Gastroesophageal sphincter (tissue), 4 donors: ENCODE results near the gene WDR27. TPM values are rescaled to one million over a fixed set of nuclear protein-coding genes. Genes with fewer than 3 reads are reported as not detected.
"Not testable (repeated sequence)": the region's sequence is repeated elsewhere in the genome, so short reads cannot be mapped to it uniquely, and the experiment has no call there.

Experiments
- ATAC-seq: fragments of 150-250 bp; one replicate; pipeline ENCODE4 v1.9.1; 2016; ENCODE audit warnings: mild to moderate bottlenecking, moderate library complexity
- H3K27ac ChIP-seq, 4 donors: fragments of 200-600 bp; sonication (generic) in 3 of 4; 1 replicate in 3 of 4; 2 replicates in 1 of 4; pipeline ENCODE4 v1.5.1; 2016 to 2019
- H3K27me3 ChIP-seq: fragments of 200-600 bp; sonication (generic); one replicate; pipeline ENCODE4 v1.5.1; 2019
- H3K36me3 ChIP-seq, 2 donors: fragments of 200-600 bp; sonication (generic); one replicate each; pipeline ENCODE4 v1.5.1; 2019; ENCODE audit warnings: control low read depth in 1 of 2
- H3K4me1 ChIP-seq, 3 donors: fragments of 200-600 bp; sonication (generic); 1 replicate in 2 of 3; 2 replicates in 1 of 3; pipeline ENCODE4 v1.5.1; 2016 to 2019; ENCODE audit warnings: control low read depth in 2 of 3
- H3K4me3 ChIP-seq, 2 donors: fragments of 200-600 bp; sonication (generic); one replicate each; pipeline ENCODE4 v1.5.1; 2019; ENCODE audit warnings: mild to moderate bottlenecking in 1 of 2, moderate library complexity in 1 of 2
- H3K9me3 ChIP-seq, 3 donors: fragments of 200-600 bp; sonication (generic); one replicate each; pipeline ENCODE4 v1.5.1; 2017 to 2019; ENCODE audit warnings: control low read depth in 2 of 3
- EP300 ChIP-seq: sonication (generic); formaldehyde crosslinking; IDR thresholded peaks from one replicate; pipeline ENCODE4 v1.6.1; 2017; ENCODE audit warnings: antibody characterized with exemption, mild to moderate bottlenecking
- POLR2A ChIP-seq, 2 donors: fragments of 450-650 bp; IDR thresholded peaks; one replicate each; pipeline ENCODE4 v1.6.1; 2017; ENCODE audit warnings: antibody characterized with exemption in 2 of 2, mild to moderate bottlenecking in 2 of 2, moderate library complexity in 1 of 2
- POLR2AphosphoS5 ChIP-seq: sonication (generic); formaldehyde crosslinking; IDR thresholded peaks from one replicate; pipeline ENCODE4 v1.6.1; 2017; ENCODE audit warnings: antibody characterized with exemption
- WGBS, 2 donors: methylation state at CpG; one replicate each; pipeline ENCODE4 v1.1.5; 2018; ENCODE audit warnings: low coverage in 1 of 2; 5-methylcytosine and 5-hydroxymethylcytosine counted together
- total RNA-seq, 4 donors: library from RNA; depleted of rRNA; stranded (reverse); fragments of >200 nt; gene quantifications; one replicate each; pipeline ENCODE4 v1.1.0, GENCODE V29; 2016
- TF ChIP-seq, protein P1 (sequence below), 4 experiments: fragments of 200-600 bp in 2 of 4; fragments of 450-650 bp in 2 of 4; sonication (generic) in 1 of 4; IDR thresholded peaks; one replicate each; pipeline ENCODE4 v1.5.1; 2017 to 2019; ENCODE audit warnings: antibody characterized with exemption in 4 of 4, mild to moderate bottlenecking in 2 of 4, moderate library complexity in 2 of 4

Gene WDR27
- total RNA-seq, 4 donors from 2014 or later = 10.0 to 35.0 (median 20.7) TPM

GRCh38 chr6:169701311-169701953, 397 bp downstream of the WDR27 start:
- WGBS, 2 donors = 0% methylated on average over 11 to 19 of the region's 54 CpGs
- peak overlapping the region; percentile 80 to 85 for H3K4me3 ChIP-seq
- peaks cover 7 to 58% (median 20%) of the 10 kb centered on the region in 3 donors for H3K4me1 ChIP-seq
- H3K9me3 ChIP-seq = no peaks in the 10 kb centered on the region
- H3K27me3 ChIP-seq = no peaks in the 10 kb centered on the region
- peak overlapping the region; percentile 87 to 99 (median 97) for H3K27ac ChIP-seq
- TF ChIP-seq, protein P1, sequence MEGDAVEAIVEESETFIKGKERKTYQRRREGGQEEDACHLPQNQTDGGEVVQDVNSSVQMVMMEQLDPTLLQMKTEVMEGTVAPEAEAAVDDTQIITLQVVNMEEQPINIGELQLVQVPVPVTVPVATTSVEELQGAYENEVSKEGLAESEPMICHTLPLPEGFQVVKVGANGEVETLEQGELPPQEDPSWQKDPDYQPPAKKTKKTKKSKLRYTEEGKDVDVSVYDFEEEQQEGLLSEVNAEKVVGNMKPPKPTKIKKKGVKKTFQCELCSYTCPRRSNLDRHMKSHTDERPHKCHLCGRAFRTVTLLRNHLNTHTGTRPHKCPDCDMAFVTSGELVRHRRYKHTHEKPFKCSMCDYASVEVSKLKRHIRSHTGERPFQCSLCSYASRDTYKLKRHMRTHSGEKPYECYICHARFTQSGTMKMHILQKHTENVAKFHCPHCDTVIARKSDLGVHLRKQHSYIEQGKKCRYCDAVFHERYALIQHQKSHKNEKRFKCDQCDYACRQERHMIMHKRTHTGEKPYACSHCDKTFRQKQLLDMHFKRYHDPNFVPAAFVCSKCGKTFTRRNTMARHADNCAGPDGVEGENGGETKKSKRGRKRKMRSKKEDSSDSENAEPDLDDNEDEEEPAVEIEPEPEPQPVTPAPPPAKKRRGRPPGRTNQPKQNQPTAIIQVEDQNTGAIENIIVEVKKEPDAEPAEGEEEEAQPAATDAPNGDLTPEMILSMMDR (IDR thresholded peaks at IDR 0.05) = no peak
- TF ChIP-seq EP300 (no peak), POLR2A (IDR thresholded peaks at IDR 0.05) (no peak), POLR2AphosphoS5 (no peak)
- H3K36me3 ChIP-seq = peaks cover 0 to 22% of the 10 kb centered on the region in 2 donors
- peak; percentile 3 for ATAC-seq

DNA sequence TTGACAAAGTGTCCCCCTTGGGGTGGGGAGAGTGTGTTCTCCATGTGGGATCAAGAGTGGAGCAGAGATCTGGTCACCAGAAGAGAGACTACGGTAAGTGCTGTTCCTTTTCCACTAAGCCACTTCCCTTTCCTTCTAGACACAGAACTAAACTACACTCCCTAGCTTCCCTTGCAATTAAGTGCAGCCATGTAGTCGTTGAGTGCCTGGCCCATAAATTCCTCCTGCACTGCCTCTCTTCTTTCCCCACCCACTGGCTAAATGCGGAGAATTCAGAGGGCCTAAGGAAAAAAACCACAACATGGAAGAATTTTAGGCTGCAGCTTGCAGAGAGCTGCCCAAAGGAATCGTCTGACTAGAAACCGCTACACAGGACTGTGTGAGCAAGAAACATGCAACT, 1.5 kb downstream of the WDR27 start:
- TF ChIP-seq, protein P1 (IDR thresholded peaks at IDR 0.05) = no peak
- no peak for TF ChIP-seq EP300
- no peak for TF ChIP-seq POLR2A (IDR thresholded peaks at IDR 0.05)
- TF ChIP-seq POLR2AphosphoS5 = no peak
- ATAC-seq = no peak
- no peaks in the 10 kb centered on the region for H3K27me3 ChIP-seq
- no peak overlapping the region for H3K4me3 ChIP-seq
- 50 to 63% methylated on average over 2 to 3 of the region's 5 CpGs for WGBS, 2 donors
- no peaks in the 10 kb centered on the region for H3K9me3 ChIP-seq
- peaks cover 0 to 16% of the 10 kb centered on the region in 2 donors for H3K36me3 ChIP-seq
- H3K4me1 ChIP-seq = peaks cover 7 to 47% (median 20%) of the 10 kb centered on the region in 3 donors
- H3K27ac ChIP-seq = no peak overlapping the region

DNA sequence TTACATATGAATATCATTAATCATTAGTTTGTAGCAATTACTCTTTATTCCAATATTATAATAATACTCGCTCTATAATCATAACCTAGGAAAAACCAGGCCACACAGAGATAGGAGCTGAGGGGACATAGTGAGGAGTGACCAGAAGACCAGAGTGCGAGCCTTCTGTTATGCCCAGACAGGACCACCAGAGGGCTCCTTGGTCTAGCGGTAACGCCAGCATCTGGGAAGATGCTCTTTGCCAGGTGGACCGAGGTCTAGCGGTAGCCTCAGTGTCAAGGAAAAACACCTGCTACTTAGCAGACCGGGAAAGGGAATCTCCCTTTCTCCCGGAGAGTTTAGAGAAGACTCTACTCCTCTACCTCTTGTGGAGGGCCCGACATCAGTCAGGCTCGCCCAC, 4.7 kb downstream of the WDR27 start:
- TF ChIP-seq, protein P1 (IDR thresholded peaks at IDR 0.05) = peak in 3 of 4 experiments; percentile 40 to 60 (median 56)
- H3K27me3 ChIP-seq, ATAC-seq, H3K27ac ChIP-seq, H3K36me3 ChIP-seq, H3K4me3 ChIP-seq, H3K9me3 ChIP-seq: not testable (repeated sequence)
- WGBS, 2 donors = 86 to 97% methylated on average over 4 to 5 of the region's 10 CpGs
- H3K4me1 ChIP-seq = peaks cover 0 to 18% (median 0%) of the 10 kb centered on the region in 3 donors

DNA sequence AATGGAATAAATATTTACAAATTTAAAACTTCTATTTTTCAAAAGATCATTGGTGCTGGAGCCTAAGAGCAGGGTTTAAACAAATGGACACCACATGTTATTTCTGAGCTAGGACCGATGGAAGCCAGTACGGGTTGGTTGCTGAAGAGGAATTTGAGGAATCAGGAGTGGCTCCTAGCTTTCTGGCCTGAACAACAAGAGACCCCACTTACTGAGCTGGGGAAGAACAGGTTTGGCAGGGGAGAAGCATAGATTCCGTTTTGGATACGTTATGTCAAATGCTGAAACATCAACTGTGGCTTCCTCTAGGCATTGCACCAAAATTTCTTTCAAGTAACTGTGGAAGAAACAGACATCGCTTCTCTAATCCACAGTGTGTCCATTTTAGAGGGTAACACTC, 6.7 kb downstream of the WDR27 start:
- no peak for TF ChIP-seq EP300
- Histone ChIP-seq H3K4me3 (no peak overlapping the region), H3K9me3 (peaks cover 0 to 10% (median 0%) of the 10 kb centered on the region in 3 donors), H3K36me3 (peaks cover 0 to 17% of the 10 kb centered on the region in 2 donors), H3K27ac (no peak overlapping the region), H3K27me3 (no peaks in the 10 kb centered on the region), H3K4me1 (peaks cover 0 to 5% (median 0%) of the 10 kb centered on the region in 3 donors)
- WGBS, 2 donors = 83 to 93% methylated on average over 4 to 5 of the region's 5 CpGs
- ATAC-seq = no peak

- no peak for ATAC-seq
- WGBS, 2 donors = 93% methylated on average over 2 of the region's 3 CpGs; no CpG with 5 or more reads in 1 of the 2 donors
- TF ChIP-seq POLR2AphosphoS5 = no peak
- no peak for TF ChIP-seq POLR2A (IDR thresholded peaks at IDR 0.05)
- no peak for TF ChIP-seq EP300
- TF ChIP-seq, protein P1 (IDR thresholded peaks at IDR 0.05) = no peak
- Histone ChIP-seq H3K27me3 (no peaks in the 10 kb centered on the region), H3K27ac (no peak overlapping the region), H3K4me3 (no peak overlapping the region), H3K36me3 (peaks cover 0 to 30% of the 10 kb centered on the region in 2 donors), H3K4me1 (no peaks in the 10 kb centered on the region), H3K9me3 (peaks cover 0 to 10% (median 0%) of the 10 kb centered on the region in 3 donors)
Measured at GRCh38 chr6:169692516-169692915, 9.3 kb downstream of the WDR27 start.
